ENCODE results near the gene FGF14.

GRCh38 chr13:101751488-101751887 is 650.4 kb downstream of the FGF14 start:
- TF ChIP-seq CTCF (IDR thresholded peaks at IDR 0.05), result no peak
- no peak for TF ChIP-seq POLR2A (IDR thresholded peaks at IDR 0.05)
